OCI-LY7 (cell line): ENCODE results near the gene CFAP54. TPM values are rescaled to one million over a fixed set of nuclear protein-coding genes. Genes with fewer than 3 reads are reported as not detected.

Experiments
- BruUV-seq: library from RNA; stranded (reverse); fragments of 400-500 nt; replicated peaks from 2 replicates; lab custom pipeline; 2021; lab: Mats Ljungman, UMichigan
- CTCF ChIA-PET: fragments of 300-600 bp; sonication (Branson Sonifier 250); formaldehyde crosslinking; loops from one replicate; lab custom pipeline; 2022; ENCODE audit warnings: antibody characterized with exemption; ENCODE audit not compliant: unreplicated experiment; lab: Charles Lee
- POLR2A ChIA-PET: fragments of 300-600 bp; sonication (Branson Sonifier 250); formaldehyde crosslinking; loops from one replicate; lab custom pipeline; 2022; ENCODE audit warnings: antibody characterized with exemption; lab: Charles Lee
- DNase-seq: peaks from one replicate; pipeline ENCODE4 v3.0.0-alpha.2; 2015; ENCODE audit warnings: low spot score
- H2AFZ ChIP-seq: fragments of 200-600 bp; sonication (generic), shearing (Covaris generic); 2 replicates; pipeline ENCODE4 v1.6.1; 2014; ENCODE audit warnings: mild to moderate bottlenecking, antibody characterized with exemption, low read length, moderate library complexity
- H3K27ac ChIP-seq: fragments of 200-600 bp; sonication (generic); 2 replicates; pipeline ENCODE4 v1.5.1; 2014; ENCODE audit warnings: mixed run types, low read depth, mild to moderate bottlenecking, moderate library complexity, low read length, inconsistent platforms; ENCODE audit not compliant: poor library complexity, severe bottlenecking
- H3K36me3 ChIP-seq: fragments of 200-600 bp; sonication (generic); 2 replicates; pipeline ENCODE4 v1.6.1; 2014; ENCODE audit warnings: mild to moderate bottlenecking, antibody characterized with exemption, low read length, moderate library complexity, mixed read lengths; ENCODE audit not compliant: insufficient read depth
- H3K4me1 ChIP-seq: fragments of 200-600 bp; sonication (generic); 2 replicates; pipeline ENCODE4 v1.5.1; 2014; ENCODE audit warnings: mild to moderate bottlenecking, low read length; ENCODE audit not compliant: insufficient read depth, poor library complexity, severe bottlenecking
- H3K4me2 ChIP-seq: fragments of 200-600 bp; sonication (generic); 2 replicates; pipeline ENCODE4 v1.6.1; 2014; ENCODE audit warnings: mild to moderate bottlenecking, low read length
- H3K4me3 ChIP-seq: fragments of 200-600 bp; sonication (generic); 2 replicates; pipeline ENCODE4 v1.5.1; 2014; ENCODE audit warnings: mild to moderate bottlenecking, low read depth, low read length; ENCODE audit not compliant: poor library complexity, severe bottlenecking
- H3K79me2 ChIP-seq: fragments of 200-600 bp; sonication (generic); 2 replicates; pipeline ENCODE4 v1.6.1; 2016; ENCODE audit warnings: low read depth, mild to moderate bottlenecking, low read length, moderate library complexity, mixed read lengths; ENCODE audit not compliant: insufficient read depth
- H3K9me2 ChIP-seq: fragments of 200-600 bp; sonication (generic); 2 replicates; pipeline ENCODE4 v1.6.1; 2016; ENCODE audit warnings: mild to moderate bottlenecking, low read length, mixed read lengths; ENCODE audit not compliant: insufficient read depth
- H3K9me3 ChIP-seq: fragments of 200-600 bp; sonication (generic); 2 replicates; pipeline ENCODE4 v1.6.1; 2014; ENCODE audit warnings: mild to moderate bottlenecking, mixed run types, low read length, mixed read lengths
- H4K20me1 ChIP-seq: fragments of 200-600 bp; sonication (generic); 2 replicates; pipeline ENCODE4 v1.6.1; 2014; ENCODE audit warnings: mild to moderate bottlenecking, antibody characterized with exemption, low read length, moderate library complexity, mixed read lengths; ENCODE audit not compliant: insufficient read depth
- EZH2phosphoT487 ChIP-seq: fragments of 200-600 bp; sonication (generic); IDR thresholded peaks from 2 replicates; pipeline ENCODE4 v1.6.1; 2018; ENCODE audit warnings: low read depth, borderline replicate concordance, mild to moderate bottlenecking, mixed run types, antibody characterized with exemption, low read length, moderate library complexity, mixed read lengths
- intact Hi-C: fragments of 100-400 bp; cut with micrococcal nuclease; formaldehyde crosslinking; loops from one replicate; pipeline ENCODE4 v1.10.0; 2022; ENCODE audit not compliant: unreplicated experiment
- total RNA-seq, 2 experiments: library from RNA; depleted of rRNA in 1 of 2; stranded (reverse); fragments of >200 nt in 1 of 2; shearing (Covaris generic) in 1 of 2; gene quantifications; 2 replicates each; pipeline ENCODE4 v1.2.3, GENCODE V29; 2014 to 2022
- TF ChIP-seq, protein P1 (sequence below): fragments of 200-600 bp; sonication (generic); conservative IDR thresholded peaks from 2 replicates; pipeline ENCODE4 v1.5.1; 2014; ENCODE audit warnings: mild to moderate bottlenecking, antibody characterized with exemption, low read length, moderate library complexity, mixed read lengths

Gene CFAP54
- total RNA-seq, 2 experiments from 2014 or later: 0.53 TPM; not detected in 1

DNA sequence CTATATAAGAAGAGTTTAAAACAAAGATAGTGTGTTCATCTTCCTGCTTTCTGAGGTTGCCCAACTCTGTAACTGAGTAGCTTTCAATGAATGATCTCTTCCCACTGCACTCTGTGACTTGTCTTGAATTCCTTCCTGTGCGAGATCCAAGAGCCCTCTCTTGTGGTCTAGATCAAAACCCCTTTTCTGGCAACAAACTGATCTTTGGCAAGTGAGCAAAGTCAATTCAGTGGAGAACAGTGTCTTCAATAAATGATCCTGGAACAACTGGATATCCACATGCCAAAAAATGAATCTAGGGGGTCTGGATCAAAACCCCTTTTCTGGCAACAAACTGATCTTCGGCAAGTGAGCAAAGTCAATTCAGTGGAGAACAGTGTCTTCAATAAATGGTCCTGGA lies 8.5 kb downstream of the CFAP54 start:
- no TSS peak for BruUV-seq
- no peak for DNase-seq
- Histone ChIP-seq H3K4me3 (no peak overlapping the region), H3K4me2 (no peak overlapping the region), H3K79me2 (no peaks in the 10 kb centered on the region), H3K36me3 (no peaks in the 10 kb centered on the region), H3K9me3 (no peaks in the 10 kb centered on the region), H3K27ac (no peak overlapping the region), H2AFZ (peak overlapping the region; percentile 26; the same call in 1 of the 2 replicates), H3K4me1 (peaks cover 24% of the 10 kb centered on the region), H3K9me2 (no peaks in the 10 kb centered on the region), H4K20me1 (no peaks in the 10 kb centered on the region)
- CTCF ChIA-PET: no interaction called here
- TF ChIP-seq EZH2phosphoT487: no peak
- TF ChIP-seq, protein P1, sequence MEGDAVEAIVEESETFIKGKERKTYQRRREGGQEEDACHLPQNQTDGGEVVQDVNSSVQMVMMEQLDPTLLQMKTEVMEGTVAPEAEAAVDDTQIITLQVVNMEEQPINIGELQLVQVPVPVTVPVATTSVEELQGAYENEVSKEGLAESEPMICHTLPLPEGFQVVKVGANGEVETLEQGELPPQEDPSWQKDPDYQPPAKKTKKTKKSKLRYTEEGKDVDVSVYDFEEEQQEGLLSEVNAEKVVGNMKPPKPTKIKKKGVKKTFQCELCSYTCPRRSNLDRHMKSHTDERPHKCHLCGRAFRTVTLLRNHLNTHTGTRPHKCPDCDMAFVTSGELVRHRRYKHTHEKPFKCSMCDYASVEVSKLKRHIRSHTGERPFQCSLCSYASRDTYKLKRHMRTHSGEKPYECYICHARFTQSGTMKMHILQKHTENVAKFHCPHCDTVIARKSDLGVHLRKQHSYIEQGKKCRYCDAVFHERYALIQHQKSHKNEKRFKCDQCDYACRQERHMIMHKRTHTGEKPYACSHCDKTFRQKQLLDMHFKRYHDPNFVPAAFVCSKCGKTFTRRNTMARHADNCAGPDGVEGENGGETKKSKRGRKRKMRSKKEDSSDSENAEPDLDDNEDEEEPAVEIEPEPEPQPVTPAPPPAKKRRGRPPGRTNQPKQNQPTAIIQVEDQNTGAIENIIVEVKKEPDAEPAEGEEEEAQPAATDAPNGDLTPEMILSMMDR: no peak
- intact Hi-C loops: no loop called here
- POLR2A ChIA-PET: interaction anchor here (0.8 to 1.2 kb wide), 3 partner anchors 9 to 342 kb away, joined by 3 to 4 read pairs (median 3); no protein-coding TSS in a partner anchor

DNA sequence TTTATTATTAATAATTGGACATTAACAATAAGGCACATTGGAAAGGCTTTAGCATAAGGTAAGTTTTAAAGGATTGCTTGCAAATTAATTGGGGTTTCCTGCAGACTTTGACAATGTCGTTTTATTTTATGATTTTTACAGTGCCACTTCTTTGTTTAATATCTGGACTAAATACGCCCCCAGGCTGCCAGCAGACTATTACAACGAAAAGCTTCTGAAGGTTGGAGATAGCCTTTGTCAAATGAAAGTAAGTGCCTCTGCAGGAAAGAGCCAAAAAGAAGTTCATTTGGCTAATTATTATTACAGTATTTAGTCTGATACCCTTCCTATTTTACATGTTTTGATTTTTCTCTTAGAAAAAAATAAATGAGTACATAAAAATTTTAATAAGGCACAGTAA lies 11.3 kb downstream of the CFAP54 start:
- Histone ChIP-seq H3K4me1 (peaks cover 26% of the 10 kb centered on the region), H3K36me3 (no peaks in the 10 kb centered on the region), H3K79me2 (no peaks in the 10 kb centered on the region), H3K4me2 (peak overlapping the region; percentile 54), H3K4me3 (peak overlapping the region; percentile 5), H4K20me1 (no peaks in the 10 kb centered on the region), H2AFZ (peak overlapping the region; percentile 98), H3K27ac (peak overlapping the region; percentile 17), H3K9me2 (no peaks in the 10 kb centered on the region), H3K9me3 (no peaks in the 10 kb centered on the region)
- intact Hi-C loops: loop anchor here (5.0 kb wide), 1 partner anchor 93 kb away; no protein-coding TSS in a partner anchor
- DNase-seq: peak; percentile 34
- no TSS peak for BruUV-seq
- CTCF ChIA-PET: no interaction called here
- TF ChIP-seq, protein P1: peak; percentile 74
- TF ChIP-seq EZH2phosphoT487: no peak
- POLR2A ChIA-PET: interaction anchor here (0.6 kb wide), 1 partner anchor 283 kb away, joined by 4 read pairs; no protein-coding TSS in a partner anchor

DNA sequence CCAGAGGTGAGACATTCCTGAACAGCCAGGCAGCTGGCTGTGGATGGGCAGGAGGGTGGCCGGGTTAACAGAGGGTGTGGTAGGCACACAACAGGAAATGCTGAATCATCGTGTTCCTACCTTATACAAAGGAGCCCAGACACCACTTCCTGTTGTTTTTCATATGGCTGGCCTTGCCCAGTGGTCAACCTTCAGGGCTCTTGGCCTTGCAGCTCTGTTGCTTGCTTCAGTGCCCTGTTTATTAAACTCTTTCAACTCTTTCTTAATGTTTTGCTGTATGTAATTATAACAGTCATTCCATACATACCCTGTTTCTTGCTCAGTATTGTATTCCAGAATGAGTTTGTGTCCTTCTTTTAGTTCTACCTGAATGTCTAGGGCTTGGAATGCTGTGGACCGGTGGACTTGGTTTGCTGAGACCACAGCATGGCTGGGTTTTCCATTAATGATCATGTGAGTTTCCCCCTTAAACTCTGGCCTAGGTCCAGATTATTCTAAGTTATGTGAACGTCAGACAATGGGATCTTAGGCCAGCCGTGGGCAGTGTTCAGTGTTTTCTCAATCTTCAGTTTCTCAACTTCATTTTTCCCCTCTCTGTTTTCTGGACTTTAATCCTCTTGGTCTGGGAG lies 11.9 kb downstream of the CFAP54 start:
- BruUV-seq: no TSS peak
- Histone ChIP-seq H3K4me1 (peaks cover 26% of the 10 kb centered on the region), H3K4me2 (peak overlapping the region; percentile 54), H3K4me3 (peak overlapping the region; percentile 5), H4K20me1 (no peaks in the 10 kb centered on the region), H3K79me2 (no peaks in the 10 kb centered on the region), H3K9me3 (no peaks in the 10 kb centered on the region), H3K36me3 (no peaks in the 10 kb centered on the region), H2AFZ (peak overlapping the region; percentile 98), H3K27ac (peak overlapping the region; percentile 17), H3K9me2 (no peaks in the 10 kb centered on the region)
- intact Hi-C loops: loop anchor here (5.0 kb wide), 1 partner anchor 94 kb away; no protein-coding TSS in a partner anchor
- ChIA-PET CTCF (no interaction called here), POLR2A (interaction anchor here (1.0 to 1.1 kb wide), 3 partner anchors 12 to 100 kb away, joined by 3 read pairs; partner anchors contain the start of gene CFAP54)
- TF ChIP-seq, protein P1: no peak
- TF ChIP-seq EZH2phosphoT487: no peak
- DNase-seq: peak; percentile 66
